T-helper 17 cell (primary cell): ENCODE data around the gene SLIT3. TPM values are rescaled to one million over a fixed set of nuclear protein-coding genes. Genes with fewer than 3 reads are reported as not detected.

Experiments
- ATAC-seq: fragments of 150-1000 bp; cut with Tn5 transposase; 2 replicates; pipeline ENCODE4 v1.10.0; 2021; ENCODE audit warnings: mild to moderate bottlenecking, moderate library complexity
- DNase-seq, 3 donors: peaks; one replicate each; pipeline versions ENCODE4 v3.0.0 to v3.0.0-alpha.2; 2020 to 2021
- H3K9me3 ChIP-seq: one replicate; pipeline ENCODE4 v1.7.0; 2013; ENCODE audit warnings: low read length, mild to moderate bottlenecking; ENCODE audit not compliant: control insufficient read depth, poor library complexity, severe bottlenecking
- H3K27ac Mint-ChIP-seq: one replicate; pipeline ENCODE4 v1.8.0; 2022; ENCODE audit warnings: mild to moderate bottlenecking, moderate library complexity, mixed read lengths
- H3K27me3 Mint-ChIP-seq: one replicate; pipeline ENCODE4 v1.8.0; 2022; ENCODE audit warnings: mixed read lengths
- H3K36me3 Mint-ChIP-seq: one replicate; pipeline ENCODE4 v1.8.0; 2022; ENCODE audit warnings: low read depth, mixed read lengths
- H3K4me1 Mint-ChIP-seq: one replicate; pipeline ENCODE4 v1.8.0; 2022; ENCODE audit warnings: mild to moderate bottlenecking, mixed read lengths
- H3K4me3 Mint-ChIP-seq: one replicate; pipeline ENCODE4 v1.8.0; 2022; ENCODE audit warnings: mild to moderate bottlenecking, moderate library complexity, mixed read lengths
- total RNA-seq, 4 donors: library from RNA in 2 of 4; stranded (reverse) in 2 of 4; gene quantifications; one replicate each; pipeline ENCODE4 v1.2.3 and lab custom pipeline; 2022 to 2026

Gene SLIT3
- total RNA-seq, 2 donors from 2014 or later = not detected

DNA sequence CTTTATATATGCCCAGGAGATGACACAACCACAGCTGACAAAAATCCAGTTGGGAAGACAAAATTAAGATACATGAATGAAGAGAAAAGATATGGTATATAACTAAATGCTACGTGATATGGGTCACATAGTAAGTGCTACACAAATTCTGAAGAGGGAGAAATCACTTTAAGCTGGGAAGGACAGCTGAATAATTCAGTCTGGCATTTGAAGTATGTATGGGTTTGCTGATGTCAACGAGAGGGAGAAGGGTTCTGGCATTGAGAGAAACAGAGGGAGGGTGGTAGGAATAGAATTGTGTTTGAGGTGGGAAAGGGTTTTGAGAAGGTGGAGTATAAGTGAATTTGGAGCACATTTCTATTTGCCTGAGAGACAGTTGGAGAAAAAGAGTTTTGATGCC is 6.7 kb upstream of the SLIT3 start:
- H3K4me1 Mint-ChIP-seq = no peaks in the 10 kb centered on the region
- ATAC-seq (no peak), DNase-seq (no peak)
- H3K36me3 Mint-ChIP-seq = peaks cover 2% of the 10 kb centered on the region
- no peak overlapping the region for H3K4me3 Mint-ChIP-seq
- H3K27me3 Mint-ChIP-seq = peaks cover 44% of the 10 kb centered on the region
- H3K27ac Mint-ChIP-seq = no peak overlapping the region
- no peaks in the 10 kb centered on the region for H3K9me3 ChIP-seq

DNA sequence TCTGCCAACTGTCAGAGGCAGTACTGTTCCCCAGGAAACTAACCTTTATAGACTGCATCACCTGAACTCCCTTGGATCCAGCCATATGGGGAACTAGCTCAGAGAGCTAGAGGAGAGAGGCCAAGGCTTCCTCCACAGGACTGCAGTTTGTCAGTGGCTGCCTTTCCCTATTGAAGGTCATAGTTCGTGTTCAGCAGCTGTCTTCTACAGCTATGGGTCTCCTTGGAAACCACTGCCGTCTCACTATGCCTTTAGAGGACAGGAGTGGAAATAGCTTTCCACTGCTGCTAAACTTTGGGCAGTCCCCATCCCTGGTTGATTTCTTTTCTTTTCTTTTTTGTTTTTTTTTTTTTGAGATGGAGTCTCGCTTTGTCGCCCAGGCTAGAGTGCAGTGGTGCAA is 4.4 kb upstream of the SLIT3 start:
- Mint-ChIP-seq H3K36me3 (no peaks in the 10 kb centered on the region), H3K4me3 (no peak overlapping the region), H3K27me3 (peaks cover 54% of the 10 kb centered on the region), H3K4me1 (peaks cover 9% of the 10 kb centered on the region), H3K27ac (no peak overlapping the region)
- ATAC-seq (no peak), DNase-seq (no peak)
- no peaks in the 10 kb centered on the region for H3K9me3 ChIP-seq

DNA sequence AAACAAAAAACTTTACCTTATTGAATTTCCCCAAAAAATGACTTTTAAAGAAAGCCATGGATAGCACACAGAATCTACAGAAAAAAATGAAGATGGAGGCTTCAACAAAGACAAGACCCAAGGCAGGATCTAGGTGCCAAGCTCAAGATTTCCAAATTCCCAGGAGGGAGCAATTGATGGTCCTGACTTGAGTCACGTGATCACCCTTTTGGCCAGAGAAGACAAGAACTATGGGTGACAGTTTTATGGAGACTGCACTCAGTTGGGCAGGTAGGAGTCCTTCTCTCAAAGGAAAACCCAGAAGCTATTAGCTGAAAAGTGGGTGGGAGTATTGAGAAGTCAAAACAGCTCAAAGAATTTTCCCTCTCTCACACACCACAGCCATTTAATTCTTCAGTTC is 3.2 kb upstream of the SLIT3 start:
- no peak for ATAC-seq
- H3K27me3 Mint-ChIP-seq = peaks cover 64% of the 10 kb centered on the region
- H3K4me3 Mint-ChIP-seq = no peak overlapping the region
- H3K4me1 Mint-ChIP-seq = peaks cover 12% of the 10 kb centered on the region
- DNase-seq = no peak
- H3K27ac Mint-ChIP-seq = no peak overlapping the region
- no peaks in the 10 kb centered on the region for H3K36me3 Mint-ChIP-seq
- no peaks in the 10 kb centered on the region for H3K9me3 ChIP-seq

DNA sequence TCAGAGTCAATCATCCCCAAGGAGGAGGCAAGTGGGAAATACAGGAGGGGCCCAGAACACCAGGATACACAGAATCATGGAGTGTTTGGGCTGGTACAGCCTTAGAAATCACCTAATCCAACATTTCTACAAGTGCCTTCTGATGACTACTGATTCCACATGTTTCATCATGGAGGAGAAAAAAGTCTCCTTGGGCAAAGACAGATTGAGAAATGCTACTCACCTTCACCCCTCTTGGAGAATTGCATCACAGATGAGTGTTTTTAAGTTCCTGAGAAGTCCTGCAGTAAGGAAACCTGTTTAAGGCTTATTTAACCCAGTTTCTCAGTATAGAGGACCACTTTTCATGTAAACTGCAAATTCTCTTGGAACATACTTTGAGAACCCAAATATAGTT is 2.2 kb upstream of the SLIT3 start:
- no peaks in the 10 kb centered on the region for H3K9me3 ChIP-seq
- no peak for ATAC-seq
- H3K27me3 Mint-ChIP-seq = peaks cover 75% of the 10 kb centered on the region
- H3K4me1 Mint-ChIP-seq = peaks cover 12% of the 10 kb centered on the region
- no peak overlapping the region for H3K27ac Mint-ChIP-seq
- no peaks in the 10 kb centered on the region for H3K36me3 Mint-ChIP-seq
- no peak overlapping the region for H3K4me3 Mint-ChIP-seq
- DNase-seq = no peak

DNA sequence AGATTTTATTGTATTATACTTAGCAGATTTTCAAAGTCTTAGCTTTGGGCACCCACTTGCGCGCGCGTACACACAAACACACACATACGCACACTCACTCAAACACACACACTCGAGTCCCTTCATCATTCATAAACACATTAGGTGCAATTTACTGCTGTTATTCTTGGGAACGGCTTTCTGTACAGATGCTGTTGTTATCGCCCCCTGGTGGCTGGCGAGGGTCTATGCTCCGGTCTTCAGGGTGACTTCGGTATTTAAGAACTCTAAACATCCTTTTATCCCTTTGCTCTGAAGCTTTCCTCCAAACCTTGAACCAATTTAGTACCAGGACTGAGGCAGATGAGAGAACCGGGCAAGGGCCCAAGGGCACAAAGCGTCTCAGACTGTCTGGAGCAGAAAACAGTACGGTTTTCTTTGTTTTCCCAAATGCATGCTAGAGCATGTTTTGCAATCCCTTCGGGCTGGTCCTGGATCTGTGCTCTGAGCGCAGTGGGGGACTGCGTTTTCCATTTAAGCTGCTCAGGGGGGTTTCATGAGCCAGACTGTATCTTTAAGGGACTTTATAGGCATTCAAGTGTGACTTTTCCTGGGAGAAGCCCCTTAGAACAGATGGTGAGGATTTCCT is 1.7 kb upstream of the SLIT3 start:
- ATAC-seq = no peak
- peak in 2 of 3 donors; percentile 17 to 32 for DNase-seq
- Mint-ChIP-seq H3K4me3 (no peak overlapping the region), H3K27ac (no peak overlapping the region), H3K36me3 (no peaks in the 10 kb centered on the region), H3K4me1 (peaks cover 12% of the 10 kb centered on the region), H3K27me3 (peaks cover 73% of the 10 kb centered on the region)
- no peaks in the 10 kb centered on the region for H3K9me3 ChIP-seq

DNA sequence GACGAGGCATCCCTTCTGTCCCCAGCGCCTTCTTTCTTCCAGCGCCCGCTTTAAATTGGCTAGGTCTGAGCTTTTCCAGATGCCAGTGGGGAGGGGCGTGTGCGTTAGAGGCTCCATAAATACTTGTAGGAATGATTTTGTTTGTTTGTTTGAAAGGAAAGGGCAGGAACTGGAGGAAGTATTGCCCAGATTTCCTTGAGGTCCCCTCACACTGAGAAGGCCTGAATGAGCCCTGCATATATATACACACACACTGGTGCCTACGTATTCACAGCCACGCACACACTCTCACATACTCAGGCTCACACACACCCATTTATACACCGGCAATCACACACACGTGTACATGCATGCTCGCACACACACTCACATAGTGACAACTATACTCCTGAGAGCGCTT is 1.0 kb upstream of the SLIT3 start:
- Mint-ChIP-seq H3K36me3 (no peaks in the 10 kb centered on the region), H3K4me3 (no peak overlapping the region), H3K27ac (no peak overlapping the region), H3K27me3 (peaks cover 72% of the 10 kb centered on the region), H3K4me1 (peaks cover 12% of the 10 kb centered on the region)
- DNase-seq (no peak), ATAC-seq (no peak)
- H3K9me3 ChIP-seq = no peaks in the 10 kb centered on the region

DNA sequence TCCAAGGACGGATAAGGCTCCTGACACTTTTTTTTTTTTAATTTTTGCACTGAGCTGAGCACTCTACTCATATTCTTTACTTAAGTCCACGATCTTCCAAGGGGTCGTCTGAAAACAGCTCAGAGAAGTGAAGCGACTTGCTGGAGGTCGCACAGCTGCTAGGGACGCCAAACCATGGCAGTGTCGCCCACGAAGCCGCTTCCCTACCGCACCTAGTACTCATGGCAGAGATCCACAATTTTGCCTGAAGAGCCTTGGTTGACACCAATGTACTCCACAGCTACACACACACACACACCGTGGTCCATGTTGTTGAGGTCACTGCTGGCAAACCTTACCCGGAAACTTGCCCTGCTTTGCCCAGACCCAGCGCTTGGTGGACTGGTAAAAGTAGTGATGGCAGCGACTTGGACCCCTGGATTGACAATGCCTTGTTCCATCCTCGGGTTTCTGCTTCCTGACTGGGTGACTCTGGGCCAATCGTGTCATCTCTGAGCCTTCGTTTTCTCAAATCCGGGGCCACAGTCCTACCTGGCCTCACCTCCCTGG is 521 bp upstream of the SLIT3 start:
- peaks cover 12% of the 10 kb centered on the region for H3K4me1 Mint-ChIP-seq
- H3K27me3 Mint-ChIP-seq = peaks cover 73% of the 10 kb centered on the region
- peak overlapping the region; percentile 57 for H3K4me3 Mint-ChIP-seq

DNA sequence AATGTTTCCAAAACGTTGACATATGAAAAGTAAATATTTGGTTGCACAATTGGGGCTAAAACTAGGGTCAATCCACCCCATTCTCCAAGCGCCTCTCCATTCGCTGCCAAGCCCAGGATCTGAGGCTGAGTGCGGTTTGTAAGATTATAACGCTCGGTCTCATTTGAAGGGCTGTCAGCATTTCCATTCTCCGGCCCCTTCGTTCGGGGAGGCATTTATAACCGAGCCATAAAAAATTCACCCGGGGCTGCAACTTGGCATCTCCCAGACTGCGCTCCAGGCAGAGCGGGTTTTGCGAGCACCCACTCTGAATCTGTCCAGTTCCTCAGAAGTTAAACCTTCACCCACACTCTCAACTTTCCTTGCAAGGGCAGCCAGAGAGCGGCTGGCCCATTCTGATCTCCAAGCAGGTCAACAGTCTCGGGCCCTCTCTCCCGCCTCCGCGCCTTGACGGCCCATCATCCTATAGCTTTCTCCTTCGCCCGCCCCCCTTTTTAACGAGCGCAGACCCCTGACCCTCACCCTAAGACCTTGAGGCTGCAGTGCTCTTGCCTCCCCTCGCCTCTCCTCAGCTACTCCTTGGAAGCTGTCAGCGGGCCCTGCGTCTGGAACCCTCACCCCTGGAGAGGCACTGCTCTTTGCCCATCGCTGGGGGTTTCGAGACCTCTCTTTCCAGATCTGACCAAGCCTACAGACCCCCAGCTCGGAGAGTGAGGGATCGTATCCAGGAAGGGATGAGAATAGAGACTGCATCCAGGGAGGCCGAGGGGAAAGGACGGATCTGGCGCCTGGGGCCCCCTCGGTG is 1.1 kb downstream of the SLIT3 start:
- H3K27me3 Mint-ChIP-seq = peaks cover 59% of the 10 kb centered on the region
- H3K27ac Mint-ChIP-seq = no peak overlapping the region
- H3K4me3 Mint-ChIP-seq = no peak overlapping the region
- H3K9me3 ChIP-seq = no peaks in the 10 kb centered on the region
- H3K4me1 Mint-ChIP-seq = peaks cover 12% of the 10 kb centered on the region
- H3K36me3 Mint-ChIP-seq = no peaks in the 10 kb centered on the region
- ATAC-seq = no peak
- no peak for DNase-seq

More for the DNA sequence above, 521 bp upstream of the SLIT3 start:
- H3K9me3 ChIP-seq = no peaks in the 10 kb centered on the region
- Mint-ChIP-seq H3K36me3 (no peaks in the 10 kb centered on the region), H3K27ac (no peak overlapping the region)
- no peak for ATAC-seq
- no peak for DNase-seq

DNA sequence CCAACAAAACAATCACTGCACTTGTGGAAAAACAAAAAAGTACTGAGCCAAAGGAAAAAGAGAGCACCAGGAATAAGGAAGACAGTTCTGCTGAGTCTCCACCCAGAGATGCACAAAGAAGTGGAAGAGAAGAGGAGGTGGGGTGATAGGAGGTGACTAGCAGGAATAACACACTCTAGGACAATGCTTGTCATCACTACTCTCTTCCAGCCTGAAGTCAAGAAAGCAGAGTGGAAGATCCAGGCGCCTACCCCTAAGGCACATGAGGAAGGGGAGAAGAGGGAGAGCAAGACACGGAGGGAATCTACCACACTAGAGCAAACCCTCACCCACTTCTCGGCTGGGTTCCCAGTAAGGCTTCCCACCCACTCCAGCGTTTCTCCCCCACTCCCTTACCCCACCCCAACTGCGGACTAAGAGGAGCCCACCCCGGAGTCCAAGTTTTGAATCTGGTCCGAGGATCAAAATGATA is 1.7 kb downstream of the SLIT3 start:
- no peak overlapping the region for H3K4me3 Mint-ChIP-seq

DNA sequence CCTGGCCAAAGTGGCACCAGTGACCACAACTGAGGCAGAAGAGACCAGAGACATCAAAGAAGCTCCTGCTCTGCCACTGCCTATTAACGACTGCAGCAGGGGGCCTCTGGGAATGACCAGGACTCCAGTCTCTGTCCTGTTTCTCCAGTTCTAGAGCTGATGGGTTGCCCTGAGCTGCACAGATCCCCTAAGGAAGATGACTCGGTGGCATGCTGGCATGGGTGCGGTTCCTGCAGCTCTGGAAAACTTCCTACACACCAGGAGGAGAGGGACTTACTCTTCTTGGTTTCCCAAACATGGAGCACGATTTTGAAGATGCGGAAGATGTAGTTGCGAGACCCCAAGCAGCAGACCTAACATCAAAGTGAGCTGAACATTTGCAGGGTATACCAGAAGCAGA is 2.7 kb downstream of the SLIT3 start:
- H3K9me3 ChIP-seq = no peaks in the 10 kb centered on the region
- no peak for ATAC-seq
- DNase-seq = no peak
- peaks cover 49% of the 10 kb centered on the region for H3K27me3 Mint-ChIP-seq
- H3K27ac Mint-ChIP-seq = no peak overlapping the region
- H3K36me3 Mint-ChIP-seq = no peaks in the 10 kb centered on the region
- H3K4me3 Mint-ChIP-seq = no peak overlapping the region
- peaks cover 12% of the 10 kb centered on the region for H3K4me1 Mint-ChIP-seq

More for the DNA sequence above, 1.7 kb downstream of the SLIT3 start:
- Mint-ChIP-seq H3K4me1 (peaks cover 12% of the 10 kb centered on the region), H3K36me3 (no peaks in the 10 kb centered on the region), H3K27me3 (peaks cover 53% of the 10 kb centered on the region), H3K27ac (no peak overlapping the region)
- no peaks in the 10 kb centered on the region for H3K9me3 ChIP-seq
- ATAC-seq (no peak), DNase-seq (no peak)

DNA sequence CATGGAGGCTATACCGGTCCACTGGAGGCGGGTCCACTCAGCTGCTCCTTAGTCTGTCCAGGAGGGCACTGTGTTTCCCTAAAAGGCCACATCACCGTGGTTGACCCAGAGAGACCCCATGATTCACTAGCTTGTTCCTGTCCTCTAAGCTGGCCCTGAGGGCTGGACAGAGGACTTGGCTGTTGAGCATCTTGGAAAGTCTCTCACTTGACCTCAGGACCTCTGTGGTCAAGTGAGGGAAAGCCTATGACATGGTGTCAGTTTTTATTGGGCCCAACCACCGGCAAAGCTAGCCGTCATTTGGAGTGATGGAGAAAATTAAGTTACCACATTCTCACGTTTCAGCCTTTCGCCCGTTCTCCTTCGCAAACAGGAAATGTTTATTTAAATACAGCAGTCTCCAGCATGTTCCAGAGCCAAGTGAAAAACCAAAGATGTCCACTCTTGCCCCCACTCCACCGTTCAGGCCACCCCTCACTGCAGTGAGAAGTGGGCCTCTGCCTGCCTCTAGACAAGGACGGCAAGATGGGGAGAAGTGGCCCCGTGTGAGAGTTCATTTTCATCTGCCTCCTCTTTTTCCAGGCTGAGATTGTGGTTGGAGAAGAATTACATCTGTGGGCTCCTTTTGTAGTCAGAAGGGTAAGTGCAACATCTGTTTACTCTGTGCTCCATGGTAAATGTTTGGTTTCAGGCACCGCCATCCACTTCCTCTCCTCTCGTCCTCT is 4.4 kb downstream of the SLIT3 start:
- Mint-ChIP-seq H3K4me3 (no peak overlapping the region), H3K27me3 (peaks cover 45% of the 10 kb centered on the region), H3K4me1 (peaks cover 3% of the 10 kb centered on the region), H3K27ac (no peak overlapping the region), H3K36me3 (no peaks in the 10 kb centered on the region)
- no peak for DNase-seq
- H3K9me3 ChIP-seq = no peaks in the 10 kb centered on the region
- no peak for ATAC-seq

DNA sequence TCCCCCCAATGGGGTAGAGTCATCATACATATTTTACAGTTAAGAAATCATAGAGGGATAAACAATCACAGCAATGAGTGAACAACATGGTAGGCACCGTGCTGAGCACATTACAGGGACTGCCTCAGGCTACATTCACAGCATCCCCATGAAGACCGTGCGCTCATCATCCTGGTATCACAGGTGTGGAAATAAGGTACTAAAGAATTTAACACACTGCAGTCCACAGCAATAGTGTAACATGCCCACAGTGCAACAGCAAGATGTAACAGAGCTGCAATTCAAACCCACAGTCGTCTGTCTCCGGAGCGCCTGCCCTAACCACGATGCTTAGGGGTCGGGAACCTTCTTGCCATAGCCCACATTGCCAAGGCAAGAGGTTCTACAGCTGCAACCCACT is 5.6 kb downstream of the SLIT3 start:
- ATAC-seq (no peak), DNase-seq (no peak)
- no peak overlapping the region for H3K27ac Mint-ChIP-seq
- no peak overlapping the region for H3K4me3 Mint-ChIP-seq
- no peaks in the 10 kb centered on the region for H3K36me3 Mint-ChIP-seq
- no peaks in the 10 kb centered on the region for H3K9me3 ChIP-seq
- H3K4me1 Mint-ChIP-seq = peaks cover 3% of the 10 kb centered on the region
- peaks cover 41% of the 10 kb centered on the region for H3K27me3 Mint-ChIP-seq

DNA sequence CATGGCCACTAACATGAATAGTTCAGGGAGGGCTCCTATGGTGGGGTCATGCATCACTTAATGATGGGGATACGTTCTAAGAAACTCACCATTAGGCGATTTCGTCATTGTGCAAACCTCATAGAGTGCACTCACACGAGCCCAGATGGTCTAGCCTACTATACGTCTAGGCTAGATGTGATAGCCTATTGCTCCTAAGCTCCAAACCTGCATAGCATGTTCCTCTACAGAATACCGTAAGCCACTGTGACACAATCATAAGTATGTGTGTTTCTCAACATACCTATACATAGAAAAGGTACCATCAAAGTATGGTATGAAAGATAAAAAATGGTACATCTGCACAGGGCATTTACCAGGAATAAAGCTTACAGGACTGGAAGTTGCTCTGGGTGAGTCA is 6.3 kb downstream of the SLIT3 start:
- H3K27ac Mint-ChIP-seq = no peak overlapping the region
- no peak overlapping the region for H3K4me3 Mint-ChIP-seq
- no peaks in the 10 kb centered on the region for H3K9me3 ChIP-seq
- DNase-seq = no peak
- peaks cover 34% of the 10 kb centered on the region for H3K27me3 Mint-ChIP-seq
- no peaks in the 10 kb centered on the region for H3K4me1 Mint-ChIP-seq
- no peak for ATAC-seq
- no peaks in the 10 kb centered on the region for H3K36me3 Mint-ChIP-seq
